SU-DHL-6 (cell line): Measurements from ENCODE around the gene ZNF350.

Experiments used
- EZH2phosphoT487 ChIP-seq: fragments of 200-600 bp; sonication (generic), shearing (Covaris generic); conservative IDR thresholded peaks from 2 replicates; pipeline ENCODE4 v1.6.1; 2018; ENCODE audit warnings: mild to moderate bottlenecking, antibody characterized with exemption, low read length, moderate library complexity, mixed read lengths
- TF ChIP-seq, protein P1 (sequence below): fragments of 200-600 bp; sonication (generic); IDR thresholded peaks from one replicate; pipeline ENCODE4 v1.5.1; 2017; ENCODE audit warnings: antibody characterized with exemption, mild to moderate bottlenecking, low read length, moderate library complexity; ENCODE audit not compliant: insufficient read depth, poor library complexity, severe bottlenecking

DNA sequence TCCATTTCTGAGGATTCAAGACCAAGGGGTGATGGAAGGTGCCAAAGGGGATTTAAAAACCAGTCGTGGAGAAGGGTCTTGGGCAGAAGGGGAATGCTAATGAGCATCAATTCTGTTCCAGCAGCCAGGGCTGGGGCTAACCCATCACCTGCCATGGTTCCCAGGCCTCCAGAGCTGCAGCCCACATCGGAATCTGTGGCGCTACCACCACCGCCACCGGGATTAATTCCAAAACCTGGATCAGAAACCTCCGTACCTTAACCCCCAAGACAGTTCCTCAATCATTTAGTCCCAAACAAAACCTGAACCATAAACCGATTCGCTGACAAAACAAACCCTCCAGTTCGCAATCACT, 20.8 kb upstream of the ZNF350 start:
- TF ChIP-seq, protein P1, sequence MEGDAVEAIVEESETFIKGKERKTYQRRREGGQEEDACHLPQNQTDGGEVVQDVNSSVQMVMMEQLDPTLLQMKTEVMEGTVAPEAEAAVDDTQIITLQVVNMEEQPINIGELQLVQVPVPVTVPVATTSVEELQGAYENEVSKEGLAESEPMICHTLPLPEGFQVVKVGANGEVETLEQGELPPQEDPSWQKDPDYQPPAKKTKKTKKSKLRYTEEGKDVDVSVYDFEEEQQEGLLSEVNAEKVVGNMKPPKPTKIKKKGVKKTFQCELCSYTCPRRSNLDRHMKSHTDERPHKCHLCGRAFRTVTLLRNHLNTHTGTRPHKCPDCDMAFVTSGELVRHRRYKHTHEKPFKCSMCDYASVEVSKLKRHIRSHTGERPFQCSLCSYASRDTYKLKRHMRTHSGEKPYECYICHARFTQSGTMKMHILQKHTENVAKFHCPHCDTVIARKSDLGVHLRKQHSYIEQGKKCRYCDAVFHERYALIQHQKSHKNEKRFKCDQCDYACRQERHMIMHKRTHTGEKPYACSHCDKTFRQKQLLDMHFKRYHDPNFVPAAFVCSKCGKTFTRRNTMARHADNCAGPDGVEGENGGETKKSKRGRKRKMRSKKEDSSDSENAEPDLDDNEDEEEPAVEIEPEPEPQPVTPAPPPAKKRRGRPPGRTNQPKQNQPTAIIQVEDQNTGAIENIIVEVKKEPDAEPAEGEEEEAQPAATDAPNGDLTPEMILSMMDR: no peak
- no peak for TF ChIP-seq EZH2phosphoT487
